ENCODE results near the gene RHBDD1. TPM values are rescaled to one million over a fixed set of nuclear protein-coding genes. Genes with fewer than 3 reads are reported as not detected.

The RHBDD1 gene
- total RNA-seq, 2 experiments from 2014 or later, result 43.8 to 47.1 TPM

DNA sequence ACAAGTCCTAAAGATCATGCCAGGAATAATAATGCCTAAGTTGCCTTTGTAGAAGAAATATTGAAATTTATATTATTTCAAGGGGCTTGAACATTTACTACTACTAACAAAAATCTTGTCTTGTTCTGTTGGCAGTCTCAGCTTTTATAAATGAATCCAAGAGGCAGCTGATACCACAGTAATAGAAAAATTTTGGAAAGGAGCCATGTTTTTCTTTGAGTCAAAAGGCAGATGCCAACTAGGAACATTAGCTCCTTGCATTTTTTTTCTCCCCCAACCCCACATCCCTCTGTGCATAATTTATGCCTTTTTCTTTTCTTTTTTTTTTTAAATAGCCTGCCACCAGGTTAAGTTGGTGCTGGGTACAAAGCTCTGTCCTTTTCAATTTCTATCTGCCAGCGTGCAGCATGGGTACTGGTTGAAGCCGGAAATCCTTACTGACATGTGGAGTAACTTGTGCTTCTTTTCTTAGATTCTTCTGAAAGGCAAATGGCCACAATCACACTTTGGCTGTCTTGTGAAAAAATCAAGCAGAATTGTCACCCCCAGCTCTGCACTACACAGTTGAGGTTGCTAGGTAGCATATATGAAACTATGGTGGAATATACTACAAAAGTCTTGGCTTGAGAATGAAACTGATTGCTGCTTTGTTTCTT is 98.8 kb downstream of the RHBDD1 start:
- TF ChIP-seq, protein P1, sequence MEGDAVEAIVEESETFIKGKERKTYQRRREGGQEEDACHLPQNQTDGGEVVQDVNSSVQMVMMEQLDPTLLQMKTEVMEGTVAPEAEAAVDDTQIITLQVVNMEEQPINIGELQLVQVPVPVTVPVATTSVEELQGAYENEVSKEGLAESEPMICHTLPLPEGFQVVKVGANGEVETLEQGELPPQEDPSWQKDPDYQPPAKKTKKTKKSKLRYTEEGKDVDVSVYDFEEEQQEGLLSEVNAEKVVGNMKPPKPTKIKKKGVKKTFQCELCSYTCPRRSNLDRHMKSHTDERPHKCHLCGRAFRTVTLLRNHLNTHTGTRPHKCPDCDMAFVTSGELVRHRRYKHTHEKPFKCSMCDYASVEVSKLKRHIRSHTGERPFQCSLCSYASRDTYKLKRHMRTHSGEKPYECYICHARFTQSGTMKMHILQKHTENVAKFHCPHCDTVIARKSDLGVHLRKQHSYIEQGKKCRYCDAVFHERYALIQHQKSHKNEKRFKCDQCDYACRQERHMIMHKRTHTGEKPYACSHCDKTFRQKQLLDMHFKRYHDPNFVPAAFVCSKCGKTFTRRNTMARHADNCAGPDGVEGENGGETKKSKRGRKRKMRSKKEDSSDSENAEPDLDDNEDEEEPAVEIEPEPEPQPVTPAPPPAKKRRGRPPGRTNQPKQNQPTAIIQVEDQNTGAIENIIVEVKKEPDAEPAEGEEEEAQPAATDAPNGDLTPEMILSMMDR (IDR thresholded peaks at IDR 0.05), result no peak
- Histone ChIP-seq H3K27ac (ENCODE audit: low read depth in 1 of 2, low read length in 2 of 2) (no peak overlapping the region), H3K36me3 (ENCODE audit: insufficient read depth, low read length) (no peaks in the 10 kb centered on the region), H3K9me3 (ENCODE audit: control insufficient read depth in 1 of 2, insufficient read depth in 1 of 2, low read length in 2 of 2) (no peaks in the 10 kb centered on the region), H3K27me3 (ENCODE audit: control insufficient read depth in 1 of 2, insufficient read depth in 2 of 2, low read length in 2 of 2) (no peaks in the 10 kb centered on the region), H3K4me3 (ENCODE audit: low read length) (no peak overlapping the region), H3K4me1 (ENCODE audit: insufficient read depth, low read length) (no peaks in the 10 kb centered on the region)
- intact Hi-C loops (cut with DNase I, micrococcal nuclease), result no loop called here
- Mint-ChIP-seq H3K36me3 (ENCODE audit: low read depth) (peaks cover 50% of the 10 kb centered on the region), H3K4me3 (no peak overlapping the region), H3K4me1 (ENCODE audit: low read depth) (no peaks in the 10 kb centered on the region), H3K9me3 (no peaks in the 10 kb centered on the region), H3K27me3 (no peaks in the 10 kb centered on the region), H3K27ac (no peak overlapping the region)
- POLR2A ChIA-PET, result no interaction called here
- DNase-seq (peak in 1 of 14 experiments; percentile 5), ATAC-seq (ENCODE audit: poor library complexity) (no peak)
- CTCF ChIA-PET, result no interaction called here

DNA sequence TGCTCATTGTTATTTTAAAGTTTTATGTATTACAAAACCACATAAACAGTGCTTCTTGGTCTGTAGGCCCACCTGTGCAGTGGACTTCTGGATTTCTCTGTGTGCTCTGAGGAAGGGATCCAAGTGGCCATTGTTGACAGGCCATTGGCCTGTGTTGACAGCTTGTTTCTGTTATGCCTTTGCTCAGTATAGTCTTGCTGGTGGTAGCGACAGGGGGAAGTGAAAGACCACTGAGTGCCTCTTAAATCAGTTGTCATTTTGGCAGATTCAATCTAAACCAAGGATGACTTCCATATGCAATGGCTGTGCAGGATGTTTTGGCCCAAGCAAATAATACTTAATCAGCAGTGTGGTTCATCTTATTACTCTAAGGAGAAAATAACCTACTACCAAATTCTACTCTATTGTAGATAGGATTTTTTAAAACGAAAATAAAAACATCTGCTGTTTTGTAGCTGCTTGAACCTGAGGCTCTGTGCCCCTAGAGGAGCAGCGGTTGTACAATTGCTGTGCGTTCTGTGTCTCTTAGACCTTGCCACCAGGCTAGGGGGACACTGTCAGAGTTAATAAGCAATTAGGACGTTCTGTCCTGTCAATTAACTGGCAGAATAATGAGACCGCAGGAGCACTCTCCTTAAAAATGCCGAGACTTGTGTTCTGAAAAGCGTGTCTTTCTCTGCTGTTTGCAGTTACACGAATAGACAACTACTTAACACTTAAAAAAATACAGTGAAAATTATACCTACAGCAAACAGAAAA is 108.2 kb downstream of the RHBDD1 start:
- H3K36me3 ChIP-seq (ENCODE audit: insufficient read depth, low read length), result no peaks in the 10 kb centered on the region
- Mint-ChIP-seq H3K4me3 (no peak overlapping the region), H3K36me3 (ENCODE audit: low read depth) (peaks cover 71% of the 10 kb centered on the region), H3K9me3 (peaks cover 7% of the 10 kb centered on the region), H3K4me1 (ENCODE audit: low read depth) (peaks cover 7% of the 10 kb centered on the region), H3K27me3 (no peaks in the 10 kb centered on the region), H3K27ac (no peak overlapping the region)
- TF ChIP-seq, protein P1 (IDR thresholded peaks at IDR 0.05), result no peak
- H3K27ac ChIP-seq (ENCODE audit: low read depth in 1 of 2, low read length in 2 of 2), result no peak overlapping the region
- CTCF ChIA-PET, result no interaction called here
- no peaks in the 10 kb centered on the region for H3K9me3 ChIP-seq (ENCODE audit: control insufficient read depth in 1 of 2, insufficient read depth in 1 of 2, low read length in 2 of 2)
- DNase-seq (no peak), ATAC-seq (ENCODE audit: poor library complexity) (no peak)
- intact Hi-C loops (cut with DNase I, micrococcal nuclease), result no loop called here
- no peak overlapping the region for H3K4me3 ChIP-seq (ENCODE audit: low read length)
- no peaks in the 10 kb centered on the region for H3K4me1 ChIP-seq (ENCODE audit: insufficient read depth, low read length)
- H3K27me3 ChIP-seq (ENCODE audit: control insufficient read depth in 1 of 2, insufficient read depth in 2 of 2, low read length in 2 of 2), result no peaks in the 10 kb centered on the region
- POLR2A ChIA-PET, result no interaction called here

DNA sequence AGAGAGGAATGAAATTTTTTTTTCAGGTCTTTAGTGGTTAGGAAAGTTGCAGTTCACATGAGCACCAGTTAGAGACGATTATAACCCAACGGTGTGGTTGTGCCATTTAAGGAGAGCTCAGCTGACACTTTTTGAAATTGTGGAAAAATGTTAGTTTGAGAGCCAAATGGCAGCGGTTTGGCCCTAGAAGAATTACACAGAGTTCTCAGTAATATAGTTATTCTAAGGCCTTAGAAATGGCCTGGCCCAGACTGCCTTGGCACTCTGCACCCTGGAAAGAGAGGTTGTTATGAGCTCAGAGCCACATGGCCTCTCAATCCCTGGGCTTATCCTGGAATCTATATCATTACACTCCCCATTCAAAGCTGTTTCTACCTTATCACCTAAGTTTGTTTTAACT is 117.4 kb downstream of the RHBDD1 start:
- Histone ChIP-seq H3K27ac (ENCODE audit: low read depth in 1 of 2, low read length in 2 of 2) (no peak overlapping the region), H3K4me1 (ENCODE audit: insufficient read depth, low read length) (peaks cover 10% of the 10 kb centered on the region), H3K27me3 (ENCODE audit: control insufficient read depth in 1 of 2, insufficient read depth in 2 of 2, low read length in 2 of 2) (no peaks in the 10 kb centered on the region), H3K9me3 (ENCODE audit: control insufficient read depth in 1 of 2, insufficient read depth in 1 of 2, low read length in 2 of 2) (no peaks in the 10 kb centered on the region), H3K4me3 (ENCODE audit: low read length) (no peak overlapping the region), H3K36me3 (ENCODE audit: insufficient read depth, low read length) (no peaks in the 10 kb centered on the region)
- DNase-seq (no peak), ATAC-seq (ENCODE audit: poor library complexity) (no peak)
- POLR2A ChIA-PET, result no interaction called here
- Mint-ChIP-seq H3K4me1 (ENCODE audit: low read depth) (peaks cover 33% of the 10 kb centered on the region), H3K27ac (no peak overlapping the region), H3K36me3 (ENCODE audit: low read depth) (peaks cover 67% of the 10 kb centered on the region), H3K9me3 (peaks cover 15% of the 10 kb centered on the region), H3K27me3 (no peaks in the 10 kb centered on the region), H3K4me3 (no peak overlapping the region)
- CTCF ChIA-PET, result no interaction called here
- TF ChIP-seq, protein P1 (IDR thresholded peaks at IDR 0.05), result no peak
- intact Hi-C loops (cut with DNase I, micrococcal nuclease), result no loop called here

Measured in CD4-positive, alpha-beta T cell (primary cell).